C4-2B (cell line): ENCODE measurements around the gene LANCL2.

ENCODE experiments used
- CTCF ChIP-seq: fragments of 450-650 bp; conservative IDR thresholded peaks from 2 replicates; pipeline ENCODE4 v1.5.1; 2017; ENCODE audit warnings: mild to moderate bottlenecking
- ZFX ChIP-seq: fragments of 450-650 bp; IDR thresholded peaks from 2 replicates; pipeline ENCODE4 v1.6.1; 2017

GRCh38 chr7:55369427-55370400 lies 4.6 kb downstream of the LANCL2 start:
- TF ChIP-seq CTCF: no peak
- TF ChIP-seq ZFX: no peak
